GM12864 (cell line): ENCODE data around the gene OR1N1.

Experiments used
- DNase-seq: peaks from one replicate; pipeline ENCODE4 v3.0.0-alpha.2; 2011; ENCODE audit warnings: low read depth
- H3K4me3 ChIP-seq: 2 replicates; pipeline ENCODE4 v1.5.1; 2011; ENCODE audit warnings: mild to moderate bottlenecking, low read depth, low read length, control low read depth
- TF ChIP-seq, protein P1 (sequence below): IDR thresholded peaks from 2 replicates; pipeline ENCODE4 v1.5.1; 2011; ENCODE audit warnings: low read depth, mild to moderate bottlenecking, moderate library complexity, low read length, control low read depth, inconsistent platforms; ENCODE audit errors: missing control alignments

OR1N1 gene

DNA sequence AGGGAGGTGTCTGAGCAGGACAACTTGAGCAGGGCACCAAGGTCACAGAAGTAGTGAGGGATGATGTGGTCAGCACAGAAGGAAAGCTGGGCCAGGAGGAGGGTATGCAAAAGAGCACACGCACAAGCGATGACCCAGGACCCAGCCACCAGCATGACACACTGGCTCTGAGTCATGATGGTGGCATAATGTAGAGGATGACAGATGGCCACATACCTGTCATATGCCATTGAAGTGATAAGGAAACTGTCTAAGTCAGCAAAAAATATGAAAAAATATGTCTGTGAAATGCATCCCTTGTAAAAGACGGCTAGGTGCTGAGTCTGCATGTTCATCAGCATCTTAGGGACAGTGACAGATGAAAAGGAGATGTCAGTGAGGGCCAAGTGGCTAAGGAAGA is 49.7 kb downstream of the OR1N1 start:
- DNase-seq, result no peak
- no peak overlapping the region for H3K4me3 ChIP-seq
- TF ChIP-seq, protein P1, sequence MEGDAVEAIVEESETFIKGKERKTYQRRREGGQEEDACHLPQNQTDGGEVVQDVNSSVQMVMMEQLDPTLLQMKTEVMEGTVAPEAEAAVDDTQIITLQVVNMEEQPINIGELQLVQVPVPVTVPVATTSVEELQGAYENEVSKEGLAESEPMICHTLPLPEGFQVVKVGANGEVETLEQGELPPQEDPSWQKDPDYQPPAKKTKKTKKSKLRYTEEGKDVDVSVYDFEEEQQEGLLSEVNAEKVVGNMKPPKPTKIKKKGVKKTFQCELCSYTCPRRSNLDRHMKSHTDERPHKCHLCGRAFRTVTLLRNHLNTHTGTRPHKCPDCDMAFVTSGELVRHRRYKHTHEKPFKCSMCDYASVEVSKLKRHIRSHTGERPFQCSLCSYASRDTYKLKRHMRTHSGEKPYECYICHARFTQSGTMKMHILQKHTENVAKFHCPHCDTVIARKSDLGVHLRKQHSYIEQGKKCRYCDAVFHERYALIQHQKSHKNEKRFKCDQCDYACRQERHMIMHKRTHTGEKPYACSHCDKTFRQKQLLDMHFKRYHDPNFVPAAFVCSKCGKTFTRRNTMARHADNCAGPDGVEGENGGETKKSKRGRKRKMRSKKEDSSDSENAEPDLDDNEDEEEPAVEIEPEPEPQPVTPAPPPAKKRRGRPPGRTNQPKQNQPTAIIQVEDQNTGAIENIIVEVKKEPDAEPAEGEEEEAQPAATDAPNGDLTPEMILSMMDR, result no peak
